Activated CD4-positive, alpha-beta T cell treated with anti-CD3 and anti-CD28 coated beads, Interleukin-2, amount 50 U/mL, for 4 hours (primary cell): ENCODE results near the gene AHNAK2.
"Not testable (repeated sequence)": the region's sequence is repeated elsewhere in the genome, so short reads cannot be mapped to it uniquely, and the experiment has no call there.

Experiments used
- DNase-seq, 2 experiments: peaks; one replicate each; pipeline ENCODE4 v3.0.0-alpha.2; 2020

AHNAK2 gene

GRCh38 chr14:104924421-104925213, 53.6 kb downstream of the AHNAK2 start, which contains the start of gene PLD4:
TSS of gene PLD4 (plus strand) at chr14:104924879. CDS start at chr14:104927141, 2,262 bp downstream.
- DNase-seq, result no peak

GRCh38 chr14:104923640-104924420, 54.3 kb downstream of the AHNAK2 start:
- DNase-seq, result no peak

- DNase-seq, result no peak
Observed at GRCh38 chr14:104919993-104920315, 58.2 kb downstream of the AHNAK2 start.

- not testable (repeated sequence) for DNase-seq
Observed at GRCh38 chr14:104919152-104919992, 58.8 kb downstream of the AHNAK2 start.

- no peak for DNase-seq
Observed at GRCh38 chr14:104917993-104918392, 60.2 kb downstream of the AHNAK2 start.

- DNase-seq, result no peak
Observed at GRCh38 chr14:104917116-104917515, 61.1 kb downstream of the AHNAK2 start.

GRCh38 chr14:104913435-104913834, 64.7 kb downstream of the AHNAK2 start:
- no peak for DNase-seq

GRCh38 chr14:104912053-104912452, 66.1 kb downstream of the AHNAK2 start:
- DNase-seq, result no peak

- no peak for DNase-seq
Observed at GRCh38 chr14:104908303-104908702, 69.9 kb downstream of the AHNAK2 start.

- DNase-seq, result not testable (repeated sequence)
Observed at GRCh38 chr14:104905579-104905933, 72.6 kb downstream of the AHNAK2 start.

- DNase-seq, result not testable (repeated sequence)
Observed at GRCh38 chr14:104904650-104905578, 73.3 kb downstream of the AHNAK2 start.

- DNase-seq, result no peak
Observed at GRCh38 chr14:104903990-104904389, 74.2 kb downstream of the AHNAK2 start.

- no peak for DNase-seq
Observed at GRCh38 chr14:104900639-104901512, 77.3 kb downstream of the AHNAK2 start.

GRCh38 chr14:104899781-104900180, 78.4 kb downstream of the AHNAK2 start:
- no peak for DNase-seq

- no peak for DNase-seq
Observed at GRCh38 chr14:104898870-104899510, 79.2 kb downstream of the AHNAK2 start.

- DNase-seq, result no peak
Observed at GRCh38 chr14:104898195-104898558, 80.0 kb downstream of the AHNAK2 start.

GRCh38 chr14:104897330-104898194, 80.6 kb downstream of the AHNAK2 start:
- no peak for DNase-seq

- no peak for DNase-seq
Observed at GRCh38 chr14:104895786-104896661, 82.2 kb downstream of the AHNAK2 start.
